Peyer's patch (tissue), 4 donors: ENCODE data around the gene PAK4. TPM values are rescaled to one million over a fixed set of nuclear protein-coding genes. Genes with fewer than 3 reads are reported as not detected.
A peak's percentile ranks its signal among the peaks of the same experiment; 100 is the strongest.

Experiments used
- DNase-seq, 3 donors: peaks; one replicate each; pipeline ENCODE4 v3.0.0-alpha.2; 2017 to 2019
- H3K27ac ChIP-seq, 4 donors: fragments of 200-600 bp; sonication (generic); one replicate each; pipeline ENCODE4 v1.5.1; 2016 to 2019
- H3K27me3 ChIP-seq, 2 donors: fragments of 200-600 bp; sonication (generic); one replicate each; pipeline ENCODE4 v1.5.1; 2019
- H3K36me3 ChIP-seq, 3 donors: fragments of 200-600 bp; sonication (generic); one replicate each; pipeline ENCODE4 v1.5.1; 2016 to 2019
- H3K4me1 ChIP-seq, 4 donors: fragments of 200-600 bp; sonication (generic); one replicate each; pipeline ENCODE4 v1.5.1; 2016 to 2019
- H3K4me3 ChIP-seq, 4 donors: fragments of 200-600 bp; sonication (generic); 1 replicate in 3 of 4; 2 replicates in 1 of 4; pipeline ENCODE4 v1.5.1; 2016 to 2019; ENCODE audit warnings: mild to moderate bottlenecking in 1 of 4
- H3K9me3 ChIP-seq, 4 donors: fragments of 200-600 bp; sonication (generic); one replicate each; pipeline ENCODE4 v1.5.1; 2016 to 2019; ENCODE audit warnings: mild to moderate bottlenecking in 1 of 4
- POLR2A ChIP-seq, 2 donors: fragments of 450-650 bp; IDR thresholded peaks; one replicate each; pipeline ENCODE4 v1.5.1; 2017; ENCODE audit warnings: antibody characterized with exemption in 2 of 2, mild to moderate bottlenecking in 2 of 2, moderate library complexity in 2 of 2
- total RNA-seq, 4 donors: library from RNA; depleted of rRNA; stranded (reverse); fragments of >200 nt; gene quantifications; one replicate each; pipeline ENCODE4 v1.1.0, GENCODE V29; 2016
- TF ChIP-seq, protein P1 (sequence below), 6 experiments: fragments of 450-650 bp in 4 of 6; fragments of 200-600 bp in 2 of 6; sonication (generic) in 1 of 6; IDR thresholded peaks; one replicate each; pipeline ENCODE4 v1.5.1; 2017 to 2019; ENCODE audit warnings: antibody characterized with exemption in 6 of 6, mild to moderate bottlenecking in 3 of 6, moderate library complexity in 1 of 6

The PAK4 gene
- 10 to 100 TPM; 24.8 to 73.0 (median 45.7) TPM for total RNA-seq

GRCh38 chr19:39125554-39126311 is at the start of gene PAK4:
Gene PAK4 (plus strand): TSS chr19:39125786. CDS start chr19:39169554, 43,768 bp downstream.
- TF ChIP-seq POLR2A (IDR thresholded peaks at IDR 0.05), result peak; percentile 66 to 91
- TF ChIP-seq, protein P1, sequence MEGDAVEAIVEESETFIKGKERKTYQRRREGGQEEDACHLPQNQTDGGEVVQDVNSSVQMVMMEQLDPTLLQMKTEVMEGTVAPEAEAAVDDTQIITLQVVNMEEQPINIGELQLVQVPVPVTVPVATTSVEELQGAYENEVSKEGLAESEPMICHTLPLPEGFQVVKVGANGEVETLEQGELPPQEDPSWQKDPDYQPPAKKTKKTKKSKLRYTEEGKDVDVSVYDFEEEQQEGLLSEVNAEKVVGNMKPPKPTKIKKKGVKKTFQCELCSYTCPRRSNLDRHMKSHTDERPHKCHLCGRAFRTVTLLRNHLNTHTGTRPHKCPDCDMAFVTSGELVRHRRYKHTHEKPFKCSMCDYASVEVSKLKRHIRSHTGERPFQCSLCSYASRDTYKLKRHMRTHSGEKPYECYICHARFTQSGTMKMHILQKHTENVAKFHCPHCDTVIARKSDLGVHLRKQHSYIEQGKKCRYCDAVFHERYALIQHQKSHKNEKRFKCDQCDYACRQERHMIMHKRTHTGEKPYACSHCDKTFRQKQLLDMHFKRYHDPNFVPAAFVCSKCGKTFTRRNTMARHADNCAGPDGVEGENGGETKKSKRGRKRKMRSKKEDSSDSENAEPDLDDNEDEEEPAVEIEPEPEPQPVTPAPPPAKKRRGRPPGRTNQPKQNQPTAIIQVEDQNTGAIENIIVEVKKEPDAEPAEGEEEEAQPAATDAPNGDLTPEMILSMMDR (IDR thresholded peaks at IDR 0.05), result peak in 1 of 6 experiments; percentile 28
- H3K36me3 ChIP-seq, result no peaks in the 10 kb centered on the region
- H3K9me3 ChIP-seq, result no peaks in the 10 kb centered on the region
- peak within 1 kb of the TSS; percentile 69 to 85 (median 77) for H3K4me3 ChIP-seq
- peak within 1 kb of the TSS; percentile 80 to 94 (median 88) for H3K27ac ChIP-seq
- H3K27me3 ChIP-seq, result no peaks in the 10 kb centered on the region
- DNase-seq, result peak; percentile 98 to 99 (median 98)
- peaks cover 0 to 46% (median 3%) of the 10 kb centered on the region in 4 donors for H3K4me1 ChIP-seq

DNA sequence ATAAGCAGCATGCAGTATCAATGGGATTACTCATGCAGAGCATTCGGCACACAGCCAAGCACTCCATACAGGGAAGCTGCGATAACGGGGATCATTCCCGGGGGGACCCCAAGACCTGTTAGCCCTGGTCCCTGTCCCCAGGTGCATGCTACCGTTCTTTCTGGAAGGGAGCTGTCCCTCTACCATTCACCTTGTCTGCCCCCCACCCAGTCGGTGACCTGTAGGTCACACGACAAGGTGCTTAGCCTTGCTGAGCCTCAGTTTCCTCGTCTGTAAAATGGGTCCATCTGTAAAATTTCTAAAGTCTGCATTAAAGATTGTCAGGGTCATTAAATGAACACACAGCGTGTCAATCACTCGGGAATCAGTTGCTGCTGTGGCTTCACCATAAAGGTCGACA is 48.3 kb upstream of the PAK4 start:
- Histone ChIP-seq H3K9me3 (no peaks in the 10 kb centered on the region), H3K27ac (no peak overlapping the region), H3K4me3 (no peak overlapping the region), H3K27me3 (no peaks in the 10 kb centered on the region), H3K4me1 (no peaks in the 10 kb centered on the region), H3K36me3 (no peaks in the 10 kb centered on the region)
- no peak for DNase-seq
- TF ChIP-seq, protein P1 (IDR thresholded peaks at IDR 0.05), result no peak

- Histone ChIP-seq H3K27me3 (peaks cover 0 to 2% of the 10 kb centered on the region in 2 donors), H3K9me3 (no peaks in the 10 kb centered on the region), H3K36me3 (no peaks in the 10 kb centered on the region), H3K4me3 (no peak overlapping the region), H3K27ac (no peak overlapping the region), H3K4me1 (peaks cover 0 to 2% (median 0%) of the 10 kb centered on the region in 4 donors)
- TF ChIP-seq POLR2A (IDR thresholded peaks at IDR 0.05), result no peak
- TF ChIP-seq, protein P1 (IDR thresholded peaks at IDR 0.05), result no peak
- DNase-seq, result no peak
Observed at GRCh38 chr19:39078436-39079200, 47.0 kb upstream of the PAK4 start.

DNA sequence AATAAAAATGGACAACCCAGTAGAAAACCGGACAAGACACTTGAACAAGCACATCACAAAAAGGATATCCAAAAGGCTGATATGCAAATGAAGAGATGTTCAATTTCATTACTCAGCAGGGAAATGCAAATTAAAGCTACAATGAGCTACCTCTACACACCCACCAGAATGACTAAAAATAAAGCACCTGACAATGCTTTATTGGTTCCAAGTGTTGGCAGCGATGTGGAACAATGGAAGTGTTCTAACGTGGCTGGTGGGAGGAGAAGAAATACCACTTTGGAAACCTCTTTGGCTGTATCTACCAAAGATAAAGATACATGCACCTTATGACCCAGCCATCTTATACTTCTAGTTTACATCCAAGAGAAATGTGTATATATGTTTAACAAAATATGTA is 45.2 kb upstream of the PAK4 start:
- Histone ChIP-seq H3K36me3 (no peaks in the 10 kb centered on the region), H3K27ac (no peak overlapping the region), H3K27me3 (peaks cover 0 to 20% of the 10 kb centered on the region in 2 donors), H3K4me1 (peaks cover 0 to 10% (median 2%) of the 10 kb centered on the region in 4 donors), H3K9me3 (no peaks in the 10 kb centered on the region), H3K4me3 (no peak overlapping the region)
- DNase-seq, result no peak
- TF ChIP-seq, protein P1 (IDR thresholded peaks at IDR 0.05), result no peak
- TF ChIP-seq POLR2A (IDR thresholded peaks at IDR 0.05), result no peak

GRCh38 chr19:39082167-39082566 is 43.4 kb upstream of the PAK4 start:
- no peak for DNase-seq
- Histone ChIP-seq H3K4me1 (peaks cover 0 to 10% (median 2%) of the 10 kb centered on the region in 4 donors), H3K4me3 (no peak overlapping the region), H3K36me3 (no peaks in the 10 kb centered on the region), H3K27ac (no peak overlapping the region), H3K9me3 (no peaks in the 10 kb centered on the region), H3K27me3 (peaks cover 0 to 21% of the 10 kb centered on the region in 2 donors)
- no peak for TF ChIP-seq POLR2A (IDR thresholded peaks at IDR 0.05)
- TF ChIP-seq, protein P1 (IDR thresholded peaks at IDR 0.05), result no peak
